AG04449 (cell line): ENCODE results near the gene ENOX1.

ENCODE experiments used
- CTCF ChIA-PET: fragments of 350-600 bp; formaldehyde crosslinking; extraction: SDS; loops from one replicate; lab custom pipeline; 2021; ENCODE audit warnings: antibody characterized with exemption; lab: Yijun Ruan, JAX
- POLR2A ChIA-PET: fragments of 400-600, 350-600 bp; formaldehyde crosslinking; extraction: SDS; loops from one replicate; lab custom pipeline; 2020; ENCODE audit warnings: antibody characterized with exemption, inconsistent platforms; lab: Yijun Ruan, JAX
- DNase-seq: peaks from one replicate; pipeline ENCODE4 v3.0.0-alpha.2; 2010; ENCODE audit warnings: low read depth, low spot score
- H3K4me3 ChIP-seq: 2 replicates; pipeline ENCODE4 v1.5.1; 2011; ENCODE audit warnings: low read depth, mild to moderate bottlenecking, control low read depth, low read length
- TF ChIP-seq, protein P1 (sequence below): IDR thresholded peaks from one replicate; pipeline ENCODE4 v1.5.1; 2011; ENCODE audit warnings: mild to moderate bottlenecking, moderate library complexity, low read length, control low read depth, inconsistent platforms; ENCODE audit not compliant: insufficient read depth; ENCODE audit errors: missing control alignments

The ENOX1 gene

DNA sequence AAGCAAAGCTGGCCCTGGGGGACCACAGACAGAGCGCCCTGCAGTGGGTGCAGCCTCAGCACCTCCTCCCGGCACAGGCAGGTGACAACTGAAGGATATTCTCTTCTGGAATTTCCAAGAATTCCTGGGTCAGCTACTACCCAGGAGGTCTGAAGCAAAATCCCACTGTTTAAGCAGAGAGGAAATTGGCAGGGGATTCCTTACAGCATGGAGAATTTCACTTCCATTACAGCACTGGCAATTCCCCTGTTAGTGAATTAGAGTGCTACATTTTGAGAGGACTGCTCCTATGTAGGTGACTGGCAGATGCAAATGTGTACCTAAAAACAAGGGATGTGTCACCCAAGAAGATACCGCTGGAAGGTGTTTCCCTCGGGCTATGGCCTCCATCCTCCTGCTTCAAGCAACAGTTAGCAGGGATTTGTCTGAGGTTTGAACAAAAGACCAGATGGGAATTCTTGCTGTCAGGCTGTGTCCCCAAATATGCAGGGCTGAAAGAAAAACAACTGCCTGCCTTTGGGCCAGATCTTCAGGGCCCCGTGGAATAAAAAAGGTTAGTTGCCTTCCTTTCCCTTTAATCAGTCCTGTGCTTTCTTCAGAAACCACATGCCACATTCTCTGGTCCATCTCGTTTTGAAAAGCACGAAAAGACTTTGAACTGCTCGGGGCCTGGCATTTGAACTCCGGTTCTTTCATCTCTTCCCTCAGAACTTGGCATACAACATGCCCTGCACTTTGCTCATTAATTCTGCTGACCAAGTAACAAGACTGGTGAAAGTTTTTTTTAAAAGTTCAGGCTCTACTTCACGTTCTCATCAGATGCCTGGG is 466.9 kb downstream of the ENOX1 start:
- POLR2A ChIA-PET, result no interaction called here
- no peak for DNase-seq
- CTCF ChIA-PET, result no interaction called here
- TF ChIP-seq, protein P1, sequence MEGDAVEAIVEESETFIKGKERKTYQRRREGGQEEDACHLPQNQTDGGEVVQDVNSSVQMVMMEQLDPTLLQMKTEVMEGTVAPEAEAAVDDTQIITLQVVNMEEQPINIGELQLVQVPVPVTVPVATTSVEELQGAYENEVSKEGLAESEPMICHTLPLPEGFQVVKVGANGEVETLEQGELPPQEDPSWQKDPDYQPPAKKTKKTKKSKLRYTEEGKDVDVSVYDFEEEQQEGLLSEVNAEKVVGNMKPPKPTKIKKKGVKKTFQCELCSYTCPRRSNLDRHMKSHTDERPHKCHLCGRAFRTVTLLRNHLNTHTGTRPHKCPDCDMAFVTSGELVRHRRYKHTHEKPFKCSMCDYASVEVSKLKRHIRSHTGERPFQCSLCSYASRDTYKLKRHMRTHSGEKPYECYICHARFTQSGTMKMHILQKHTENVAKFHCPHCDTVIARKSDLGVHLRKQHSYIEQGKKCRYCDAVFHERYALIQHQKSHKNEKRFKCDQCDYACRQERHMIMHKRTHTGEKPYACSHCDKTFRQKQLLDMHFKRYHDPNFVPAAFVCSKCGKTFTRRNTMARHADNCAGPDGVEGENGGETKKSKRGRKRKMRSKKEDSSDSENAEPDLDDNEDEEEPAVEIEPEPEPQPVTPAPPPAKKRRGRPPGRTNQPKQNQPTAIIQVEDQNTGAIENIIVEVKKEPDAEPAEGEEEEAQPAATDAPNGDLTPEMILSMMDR, result no peak
- H3K4me3 ChIP-seq, result no peak overlapping the region

DNA sequence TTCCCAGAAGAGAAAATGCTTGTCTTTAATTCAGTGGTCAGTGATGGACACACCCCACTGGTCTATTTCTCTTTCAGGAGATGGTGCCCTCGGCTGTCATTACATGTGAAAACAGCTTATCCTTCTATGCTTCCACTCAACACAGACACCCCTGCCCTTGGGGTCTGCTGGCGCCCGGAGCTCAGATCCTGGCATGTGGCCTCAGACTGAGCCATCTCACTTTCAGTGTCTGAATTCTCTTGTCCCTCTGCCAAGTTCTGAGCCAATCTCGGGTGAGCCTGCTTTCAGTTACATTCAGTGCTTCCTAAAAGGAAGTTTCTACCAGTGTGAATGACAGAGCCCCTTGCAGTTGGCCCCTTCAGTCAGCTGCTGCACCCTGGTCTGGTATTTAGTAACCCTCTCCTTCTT is 469.8 kb downstream of the ENOX1 start:
- CTCF ChIA-PET, result interaction anchor here (1.1 to 1.7 kb wide), 3 partner anchors 14 to 488 kb away, joined by 3 to 6 read pairs (median 3); no protein-coding TSS in a partner anchor
- DNase-seq, result no peak
- peak overlapping the region; percentile 29 for H3K4me3 ChIP-seq
- POLR2A ChIA-PET, result no interaction called here
- TF ChIP-seq, protein P1, result no peak

DNA sequence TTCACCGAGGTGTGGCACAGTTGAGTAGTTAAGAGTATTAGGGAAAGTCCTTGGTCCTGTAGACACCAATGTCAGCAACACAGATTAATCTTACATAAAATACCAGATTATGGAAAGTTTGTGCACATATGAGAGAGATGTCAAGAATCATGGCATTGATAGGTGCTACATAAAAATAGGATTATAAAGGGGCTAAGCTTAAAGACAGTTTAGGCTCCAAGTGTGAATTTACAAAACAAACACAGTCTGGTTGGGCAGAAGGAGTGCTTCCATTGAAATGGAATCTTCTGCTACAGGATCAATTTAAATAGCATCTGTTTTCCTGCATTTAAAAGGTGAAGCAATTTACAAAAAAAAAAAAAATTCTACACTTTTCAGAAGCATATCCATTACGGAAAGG is 470.5 kb downstream of the ENOX1 start:
- CTCF ChIA-PET, result interaction anchor here (1.7 kb wide), 2 partner anchors 13 to 473 kb away, joined by 3 to 6 read pairs; no protein-coding TSS in a partner anchor

DNA sequence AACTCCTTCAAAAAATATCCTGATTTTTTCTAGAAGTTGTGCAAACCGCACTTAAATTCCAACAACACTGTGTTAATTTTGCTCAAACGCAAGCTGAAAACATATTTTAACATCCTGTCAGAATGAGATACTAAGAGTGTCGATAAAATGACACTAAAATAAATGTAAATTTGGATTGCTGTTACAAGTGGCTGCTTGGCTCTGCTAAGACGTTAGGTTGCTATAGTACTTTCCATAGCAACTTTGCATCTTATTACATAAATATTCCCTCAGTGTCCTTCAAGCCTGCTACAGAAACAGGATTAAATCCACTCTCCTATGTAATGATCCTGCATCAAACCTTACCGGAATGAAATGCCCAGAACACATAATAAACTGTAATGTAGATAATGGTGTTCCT is 471.2 kb downstream of the ENOX1 start:
- ChIA-PET CTCF (interaction anchor here (1.7 to 1.9 kb wide), 3 partner anchors 9 to 474 kb away, joined by 3 to 6 read pairs (median 5); no protein-coding TSS in a partner anchor), POLR2A (no interaction called here)
- TF ChIP-seq, protein P1, result no peak
- DNase-seq, result no peak
- no peak overlapping the region for H3K4me3 ChIP-seq

More for the DNA sequence above, 470.5 kb downstream of the ENOX1 start:
- TF ChIP-seq, protein P1, result no peak
- POLR2A ChIA-PET, result no interaction called here
- H3K4me3 ChIP-seq, result no peak overlapping the region
- no peak for DNase-seq

DNA sequence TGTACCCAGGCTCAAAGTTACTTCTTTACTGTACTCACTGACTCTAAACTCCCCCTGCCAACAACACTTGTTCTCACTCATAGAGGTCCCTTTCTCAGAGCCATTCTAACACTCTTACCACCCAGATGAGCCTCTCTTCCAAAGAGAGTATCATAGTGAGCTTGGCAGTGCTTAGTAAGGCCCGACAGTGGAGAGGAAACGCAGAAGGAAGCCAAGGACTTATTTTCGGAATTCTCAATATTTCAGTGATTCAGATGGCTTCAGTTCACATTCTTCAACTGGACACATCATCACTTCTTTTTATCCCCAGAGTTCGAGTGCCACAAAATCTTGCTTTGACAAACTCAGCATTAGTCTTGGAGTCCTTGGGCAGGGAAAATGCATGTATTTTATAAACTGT is 477.5 kb downstream of the ENOX1 start:
- ChIA-PET POLR2A (no interaction called here), CTCF (no interaction called here)

DNA sequence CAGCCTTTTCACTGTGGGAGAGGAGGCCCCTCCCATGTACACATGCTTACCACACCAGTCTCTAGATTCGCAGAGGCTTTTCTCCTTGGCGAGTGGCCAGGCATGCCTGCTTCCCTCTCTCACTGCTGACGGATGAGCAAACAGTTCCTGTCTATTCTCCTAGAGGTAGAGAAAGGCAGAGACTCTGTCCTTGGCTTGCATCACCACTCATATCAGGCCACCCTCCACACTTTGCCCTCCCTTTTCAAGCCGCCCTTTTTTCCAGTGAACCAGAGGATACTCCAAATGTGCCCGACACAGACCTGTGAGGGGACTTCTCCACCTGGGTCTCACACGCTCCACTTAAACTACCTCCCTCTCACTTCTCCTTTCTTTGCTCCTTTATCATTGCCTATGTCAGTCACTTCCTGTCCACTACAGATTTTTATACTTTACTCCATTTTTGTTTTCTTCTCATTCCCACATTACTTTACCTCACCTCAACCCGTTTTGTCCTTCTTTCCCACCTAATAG is 478.8 kb downstream of the ENOX1 start:
- TF ChIP-seq, protein P1, result peak; percentile 11
- no peak overlapping the region for H3K4me3 ChIP-seq
- ChIA-PET POLR2A (no interaction called here), CTCF (no interaction called here)
- no peak for DNase-seq

More for the DNA sequence above, 477.5 kb downstream of the ENOX1 start:
- TF ChIP-seq, protein P1, result no peak
- no peak overlapping the region for H3K4me3 ChIP-seq
- DNase-seq, result no peak
